IPS DF 19.7 (cell line): Measurements from ENCODE around the gene UBE2E3.
"Not testable (repeated sequence)": the region's sequence is repeated elsewhere in the genome, so short reads cannot be mapped to it uniquely, and the experiment has no call there.

ENCODE experiments used
- DNase-seq: peaks from one replicate; pipeline ENCODE4 v3.0.0-alpha.2; 2013; ENCODE audit warnings: low read depth, low spot score

UBE2E3 gene

DNA sequence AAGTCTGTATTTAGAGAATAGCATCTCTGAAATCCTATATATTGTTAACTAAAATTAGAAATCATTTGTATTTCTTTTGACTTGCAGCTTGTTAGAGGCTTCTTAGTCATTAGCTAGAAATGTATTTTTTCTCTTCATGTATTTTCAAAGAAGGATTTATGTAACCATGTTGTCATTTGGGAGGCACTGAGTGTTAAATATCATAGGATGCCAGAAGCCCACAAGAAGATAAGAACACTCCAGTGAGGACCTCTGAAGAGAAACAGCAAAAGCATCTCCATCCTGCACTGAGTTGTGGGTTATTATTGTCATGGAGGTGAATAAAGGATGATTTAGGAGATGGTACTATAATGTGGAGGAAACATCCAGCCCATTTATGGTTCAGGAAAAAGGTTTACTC, 93.5 kb downstream of the UBE2E3 start:
- DNase-seq = no peak

GRCh38 chr2:181074457-181074856, 94.1 kb downstream of the UBE2E3 start:
- no peak for DNase-seq

DNA sequence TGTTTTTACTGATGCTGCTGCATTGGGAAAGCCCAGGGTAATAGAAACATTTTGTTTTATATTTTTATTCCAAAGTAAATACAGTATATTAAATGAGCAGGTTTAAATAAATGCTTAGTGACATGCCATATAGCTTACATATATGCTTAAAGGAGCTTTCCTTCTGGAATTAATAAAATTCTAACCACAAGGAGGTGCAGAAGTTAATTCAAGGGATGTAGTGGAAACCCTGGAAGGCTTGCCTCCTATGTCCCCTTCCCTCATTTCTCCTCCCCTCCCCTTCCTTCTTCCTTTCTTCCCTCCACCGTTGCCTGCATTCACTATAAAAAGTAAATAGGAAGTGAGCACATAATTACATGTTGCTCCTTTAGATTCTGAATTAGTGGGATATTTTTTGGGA, 96.3 kb downstream of the UBE2E3 start:
- DNase-seq = no peak

DNA sequence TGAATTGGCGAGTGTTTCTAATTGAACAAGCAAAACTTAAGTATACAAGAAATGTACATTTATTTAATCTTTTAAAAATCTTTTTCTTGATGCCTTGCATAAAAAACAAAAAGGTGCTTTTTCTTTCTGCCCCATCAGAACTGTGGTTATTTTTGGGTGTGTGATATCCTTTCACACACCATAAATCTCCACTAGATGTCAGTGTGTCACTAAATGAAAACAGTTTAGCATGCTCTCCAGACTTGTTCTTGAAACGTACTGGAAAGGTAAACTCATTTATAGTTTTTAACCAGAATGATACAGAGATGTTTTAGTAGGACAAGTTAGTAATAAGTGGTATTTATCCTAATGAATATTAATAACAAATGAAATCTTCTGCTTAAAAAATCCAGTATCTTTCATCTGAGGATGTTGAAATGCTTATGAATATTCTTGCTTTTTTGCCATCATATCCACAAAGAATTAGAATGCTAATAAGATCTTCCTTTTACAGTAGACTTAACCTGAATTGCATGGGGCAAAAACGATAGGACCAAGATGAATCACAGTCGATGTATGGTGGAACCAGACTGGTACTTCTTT, 96.8 kb downstream of the UBE2E3 start:
- no peak for DNase-seq

DNA sequence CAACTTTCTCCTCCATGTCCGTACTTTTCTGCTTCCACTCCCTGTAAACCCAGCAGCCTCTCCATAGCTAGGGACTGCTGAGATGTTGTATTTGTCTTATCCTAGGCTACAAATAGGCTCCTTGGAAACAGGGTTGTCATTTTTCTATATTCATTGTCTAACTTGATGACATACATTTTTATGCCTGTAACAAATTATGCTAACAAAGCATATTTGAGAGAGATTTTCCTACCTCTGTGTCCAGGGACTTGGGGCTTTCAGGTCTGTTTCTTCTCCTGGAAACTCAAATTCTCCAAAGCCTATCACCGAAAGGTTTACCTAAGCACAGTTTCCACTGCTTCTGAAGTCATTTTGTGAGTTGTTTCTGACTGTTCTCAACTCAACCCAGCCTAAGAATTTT, 102.7 kb downstream of the UBE2E3 start:
- DNase-seq = no peak

DNA sequence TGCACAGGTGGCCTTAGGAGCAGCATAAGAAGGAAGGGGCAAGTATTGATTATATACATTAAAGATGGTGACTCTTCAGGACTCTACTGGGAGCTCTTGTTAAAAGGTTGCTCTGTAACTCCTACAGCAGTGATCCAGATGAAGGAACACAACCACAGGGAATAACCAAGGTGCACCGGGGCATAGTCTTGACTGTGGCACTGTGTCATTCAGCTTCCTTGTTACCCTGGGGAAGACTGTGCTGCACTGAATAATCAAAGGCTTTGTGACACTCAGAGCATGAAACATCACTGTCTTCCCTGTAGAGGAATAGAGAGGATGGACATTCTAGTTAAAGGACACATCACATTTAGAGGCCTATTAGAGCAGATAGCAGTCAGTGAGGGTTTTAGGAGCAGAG, 105.3 kb downstream of the UBE2E3 start:
- DNase-seq = no peak

DNA sequence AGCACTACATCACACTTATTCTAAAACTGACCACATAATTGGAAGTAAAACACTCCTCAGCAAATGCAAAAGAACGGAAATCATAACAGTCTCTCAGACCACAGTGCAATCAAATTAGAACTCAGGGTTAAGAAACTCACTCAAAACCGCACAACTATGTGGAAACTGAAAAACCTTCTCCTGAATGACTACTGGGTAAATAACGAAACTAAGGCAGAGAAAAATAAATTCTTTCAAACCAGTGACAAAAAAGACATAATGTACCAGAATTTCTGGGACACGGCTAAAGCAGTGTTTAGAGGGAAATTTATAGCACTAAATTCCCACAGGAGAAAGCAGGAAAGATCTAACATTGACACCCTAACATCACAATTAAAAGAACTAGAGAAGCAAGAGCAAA, 111.5 kb downstream of the UBE2E3 start:
- DNase-seq = not testable (repeated sequence)

GRCh38 chr2:181095486-181095885, 115.1 kb downstream of the UBE2E3 start:
- no peak for DNase-seq

- DNase-seq = no peak
These were observed 123.3 kb downstream of the UBE2E3 start for GRCh38 chr2:181103659-181104058.

GRCh38 chr2:181104512-181105115, 124.2 kb downstream of the UBE2E3 start:
- peak; percentile 35 for DNase-seq

GRCh38 chr2:181105562-181105961, 125.2 kb downstream of the UBE2E3 start:
- no peak for DNase-seq

GRCh38 chr2:181106229-181106628, 125.8 kb downstream of the UBE2E3 start:
- no peak for DNase-seq

DNA sequence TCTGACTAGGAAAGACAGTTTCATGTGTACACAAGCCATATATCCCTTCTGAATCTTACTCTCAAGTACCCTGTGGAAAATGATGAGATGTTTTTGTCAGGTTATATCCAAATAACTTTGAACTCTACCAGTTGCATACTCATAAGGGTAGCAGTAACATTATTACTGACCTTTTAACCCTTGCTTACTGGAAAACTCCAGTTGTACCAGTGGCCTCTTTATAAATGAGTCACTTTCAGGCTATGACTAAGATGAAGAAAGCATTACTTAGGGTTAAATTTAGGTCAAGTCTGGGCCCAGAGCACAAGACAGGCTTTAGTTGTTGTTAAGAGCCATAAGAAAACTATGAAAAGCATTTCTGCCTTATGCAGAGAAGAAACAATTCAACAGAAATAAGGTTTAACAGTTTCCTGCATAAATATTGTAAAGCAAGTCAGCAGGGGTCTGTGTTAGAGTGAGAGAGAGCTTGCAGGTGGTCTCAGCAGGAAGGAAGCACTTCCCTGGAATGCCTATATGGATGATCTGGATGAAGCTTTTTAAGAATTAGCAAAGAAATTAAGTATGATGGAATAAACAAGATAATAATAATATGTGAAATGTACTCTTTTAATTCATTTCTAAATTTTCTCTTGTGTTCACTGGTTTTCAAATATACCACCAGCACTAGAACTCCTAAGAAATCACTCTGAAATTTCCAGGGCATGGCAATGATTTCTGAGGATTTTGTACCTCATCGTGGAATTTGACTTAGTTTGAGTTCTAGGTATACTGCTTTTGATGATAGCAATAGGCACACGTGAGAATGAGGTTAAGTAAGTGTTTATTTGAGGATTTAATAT, 126.6 kb downstream of the UBE2E3 start:
- no peak for DNase-seq

DNA sequence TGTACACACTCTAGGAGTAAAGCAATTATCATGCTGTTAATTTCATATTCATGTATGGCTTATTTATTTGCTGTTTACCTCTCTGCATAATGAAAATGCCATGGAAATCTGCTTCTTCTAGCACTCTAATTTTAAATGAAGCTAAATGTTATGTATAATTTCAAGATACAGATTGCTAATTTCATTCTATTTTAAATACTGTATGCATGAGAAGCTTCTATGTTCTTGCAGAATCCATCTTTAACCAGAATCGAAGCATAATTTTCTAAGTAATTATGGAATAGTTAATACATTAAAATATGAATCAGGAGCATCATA, 127.2 kb downstream of the UBE2E3 start:
- no peak for DNase-seq

DNA sequence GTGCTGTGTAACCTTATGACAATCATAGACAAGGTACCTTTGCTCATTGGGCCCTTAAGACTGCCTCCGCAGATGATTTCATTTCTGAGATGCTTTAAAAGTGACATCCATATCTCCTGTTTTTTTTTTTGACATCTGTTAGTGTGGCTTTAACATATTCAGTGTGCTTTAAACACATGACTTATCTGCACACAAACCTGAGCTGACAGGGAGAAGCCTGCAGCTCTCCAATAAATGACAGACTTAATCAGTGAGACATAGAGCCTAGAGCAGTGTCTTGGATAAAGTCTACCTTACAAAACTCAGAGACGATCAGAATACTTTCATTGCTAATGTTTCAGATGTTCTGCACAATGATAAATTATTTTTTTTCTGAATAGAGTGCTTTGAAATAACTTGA, 130.7 kb downstream of the UBE2E3 start:
- DNase-seq = no peak

- no peak for DNase-seq
These were observed 132.5 kb downstream of the UBE2E3 start for GRCh38 chr2:181112916-181113315.
